ENCODE results near the gene SPTBN1.

Gene SPTBN1

GRCh38 chr2:54470266-54470938 is 14.3 kb downstream of the SPTBN1 start:
- TF ChIP-seq GATA3 (IDR thresholded peaks at IDR 0.05; ENCODE audit: low read depth, low read length) (no peak), GATA2 (IDR thresholded peaks at IDR 0.05; ENCODE audit: low read depth, low read length) (no peak)

GRCh38 chr2:54471221-54471711 is 15.1 kb downstream of the SPTBN1 start:
- TF ChIP-seq GATA3 (IDR thresholded peaks at IDR 0.05; ENCODE audit: low read depth, low read length), result no peak
- no peak for TF ChIP-seq GATA2 (IDR thresholded peaks at IDR 0.05; ENCODE audit: low read depth, low read length)

- TF ChIP-seq GATA2 (IDR thresholded peaks at IDR 0.05; ENCODE audit: low read depth, low read length) (no peak), GATA3 (IDR thresholded peaks at IDR 0.05; ENCODE audit: low read depth, low read length) (no peak)
Measured at GRCh38 chr2:54473851-54474250, 17.7 kb downstream of the SPTBN1 start.

DNA sequence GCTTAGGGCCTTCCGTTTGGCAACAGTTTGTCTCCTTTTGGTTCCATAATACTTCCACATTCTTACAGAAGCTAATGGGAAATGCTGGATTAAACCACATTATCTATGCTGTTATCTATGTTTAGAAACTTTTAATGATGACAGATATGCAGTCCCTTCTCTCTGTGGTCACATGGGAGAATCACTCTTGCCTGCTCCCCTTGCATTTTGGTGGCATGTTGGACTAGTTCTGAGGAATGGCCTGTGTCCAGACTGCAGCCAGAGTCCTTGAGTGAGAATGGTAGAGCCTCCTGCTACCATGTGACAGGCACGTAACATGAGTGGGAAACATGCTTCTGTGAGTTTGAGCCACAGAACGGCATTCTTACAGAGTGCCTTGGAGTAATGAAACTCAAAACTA is 19.2 kb downstream of the SPTBN1 start:
- TF ChIP-seq GATA3 (IDR thresholded peaks at IDR 0.05; ENCODE audit: low read depth, low read length) (no peak), GATA2 (IDR thresholded peaks at IDR 0.05; ENCODE audit: low read depth, low read length) (no peak)

DNA sequence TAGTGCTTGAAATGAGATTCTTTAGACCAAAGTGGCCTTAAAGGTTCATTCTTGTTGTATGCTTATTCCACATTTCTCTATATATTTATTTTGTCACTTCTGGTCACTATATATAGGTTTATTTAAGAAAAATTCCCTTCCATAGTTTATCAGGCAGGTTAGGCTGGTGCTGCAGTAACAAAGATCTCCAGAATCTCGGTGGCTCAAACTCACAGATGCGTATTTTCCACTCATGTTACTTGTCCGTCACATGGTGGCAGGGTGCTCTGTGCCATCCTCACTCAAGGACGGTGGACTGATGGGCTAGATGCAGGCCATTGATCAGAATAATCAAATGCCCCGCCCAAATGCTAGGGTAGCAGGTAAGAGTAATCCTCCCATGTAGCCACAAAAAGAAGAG is 19.8 kb downstream of the SPTBN1 start:
- no peak for TF ChIP-seq GATA3 (IDR thresholded peaks at IDR 0.05; ENCODE audit: low read depth, low read length)
- no peak for TF ChIP-seq GATA2 (IDR thresholded peaks at IDR 0.05; ENCODE audit: low read depth, low read length)

DNA sequence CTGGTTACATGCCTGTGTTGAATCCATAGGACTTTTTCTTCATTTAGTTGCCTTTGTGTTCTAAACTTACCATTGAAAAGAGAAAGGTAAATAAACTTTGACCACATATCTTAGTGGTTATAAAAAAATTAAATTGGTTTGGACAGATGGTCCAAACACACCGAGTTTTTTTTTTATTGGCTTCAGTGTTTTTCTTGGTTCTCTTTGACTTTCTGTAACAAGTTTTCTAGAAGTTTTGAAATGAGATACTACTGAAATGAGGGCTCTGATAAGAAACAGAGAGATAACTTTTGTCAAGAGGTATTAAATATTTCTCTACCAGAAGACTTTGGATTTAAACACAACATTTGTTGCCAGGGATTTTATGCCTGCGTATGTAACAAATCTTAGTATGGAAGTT is 20.7 kb downstream of the SPTBN1 start:
- TF ChIP-seq GATA2 (IDR thresholded peaks at IDR 0.05; ENCODE audit: low read depth, low read length) (no peak), GATA3 (IDR thresholded peaks at IDR 0.05; ENCODE audit: low read depth, low read length) (no peak)

DNA sequence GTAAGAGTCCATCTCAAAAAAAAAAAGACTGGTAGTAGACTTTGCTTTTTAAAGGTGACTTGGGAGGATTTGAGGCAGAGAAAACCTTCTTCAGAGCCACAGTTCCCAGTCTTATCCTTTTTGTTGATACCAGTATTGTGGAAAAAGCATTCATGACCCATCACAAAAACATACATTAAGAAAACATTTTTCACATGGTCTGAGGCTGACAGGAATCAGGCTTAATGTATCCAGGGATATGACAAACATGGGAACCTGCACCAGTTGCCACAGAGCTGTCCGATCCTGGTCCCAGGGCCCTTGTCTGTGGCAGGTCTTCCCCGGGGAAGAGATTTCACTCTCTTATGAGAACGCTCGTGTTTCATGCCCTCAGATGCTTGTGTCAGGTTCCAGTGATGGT is 21.8 kb downstream of the SPTBN1 start:
- no peak for TF ChIP-seq GATA2 (IDR thresholded peaks at IDR 0.05; ENCODE audit: low read depth, low read length)
- TF ChIP-seq GATA3 (IDR thresholded peaks at IDR 0.05; ENCODE audit: low read depth, low read length), result no peak

DNA sequence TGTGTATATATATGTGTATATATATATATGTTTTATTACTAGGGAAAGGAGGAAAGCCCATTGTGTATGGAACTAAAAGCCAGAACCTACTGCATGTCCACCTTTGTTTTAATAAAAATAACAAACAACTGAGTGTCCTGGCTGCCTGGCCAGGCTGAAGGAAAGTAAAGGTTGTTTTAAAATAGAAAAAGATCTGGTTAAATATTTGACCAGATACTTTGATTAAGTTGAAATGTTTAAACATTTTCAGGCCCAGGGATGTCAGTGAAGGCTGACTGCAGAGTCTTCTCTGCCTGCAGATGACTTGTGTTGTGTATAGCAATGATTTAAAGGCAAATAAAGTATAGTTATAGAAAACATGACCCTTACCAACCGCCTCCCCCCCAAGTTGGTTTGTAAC is 22.8 kb downstream of the SPTBN1 start:
- TF ChIP-seq GATA3 (IDR thresholded peaks at IDR 0.05; ENCODE audit: low read depth, low read length), result no peak
- no peak for TF ChIP-seq GATA2 (IDR thresholded peaks at IDR 0.05; ENCODE audit: low read depth, low read length)

DNA sequence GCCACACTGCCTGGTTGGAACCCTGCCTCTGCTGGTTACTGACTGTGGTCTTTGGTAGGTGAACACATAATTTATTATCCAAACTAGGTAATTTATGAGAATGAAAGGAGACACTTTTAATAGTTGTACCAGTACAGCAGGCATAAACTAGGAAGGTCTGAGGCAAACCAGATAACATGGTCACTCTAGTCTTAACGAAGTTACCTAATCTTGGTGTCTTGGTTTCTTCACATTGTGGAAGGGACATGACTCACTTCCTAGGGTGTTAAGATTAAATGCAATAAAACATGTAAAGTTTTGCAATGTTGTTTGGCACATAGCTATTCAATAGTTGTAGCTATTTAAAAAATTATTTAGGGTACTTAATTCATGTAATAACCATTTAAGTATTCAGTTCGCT is 23.3 kb downstream of the SPTBN1 start:
- TF ChIP-seq GATA3 (IDR thresholded peaks at IDR 0.05; ENCODE audit: low read depth, low read length) (no peak), GATA2 (IDR thresholded peaks at IDR 0.05; ENCODE audit: low read depth, low read length) (no peak)

GRCh38 chr2:54480025-54480424 is 23.9 kb downstream of the SPTBN1 start:
- TF ChIP-seq GATA3 (IDR thresholded peaks at IDR 0.05; ENCODE audit: low read depth, low read length) (no peak), GATA2 (IDR thresholded peaks at IDR 0.05; ENCODE audit: low read depth, low read length) (no peak)

DNA sequence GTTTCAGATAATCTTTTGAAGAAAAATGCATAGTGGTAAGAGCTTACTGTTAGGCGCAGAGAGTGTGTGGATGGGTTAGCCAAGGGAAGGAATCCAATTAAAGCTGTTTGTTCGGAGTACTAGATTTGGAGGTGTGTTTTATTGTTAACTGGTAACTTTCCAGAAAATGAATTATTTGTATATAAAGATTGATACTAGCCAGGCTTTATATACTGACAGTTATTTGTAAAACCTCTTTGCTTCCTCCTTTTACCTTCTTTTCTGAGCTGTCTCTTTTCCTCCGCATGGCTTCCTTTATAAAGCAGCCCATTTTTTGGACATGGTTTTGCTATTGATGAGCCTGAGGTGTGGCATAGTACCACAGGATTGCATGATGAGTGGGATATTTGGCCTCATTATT is 25.6 kb downstream of the SPTBN1 start:
- TF ChIP-seq GATA3 (IDR thresholded peaks at IDR 0.05; ENCODE audit: low read depth, low read length), result no peak
- no peak for TF ChIP-seq GATA2 (IDR thresholded peaks at IDR 0.05; ENCODE audit: low read depth, low read length)

GRCh38 chr2:54482715-54483114 is 26.6 kb downstream of the SPTBN1 start:
- TF ChIP-seq GATA3 (IDR thresholded peaks at IDR 0.05; ENCODE audit: low read depth, low read length), result no peak

DNA sequence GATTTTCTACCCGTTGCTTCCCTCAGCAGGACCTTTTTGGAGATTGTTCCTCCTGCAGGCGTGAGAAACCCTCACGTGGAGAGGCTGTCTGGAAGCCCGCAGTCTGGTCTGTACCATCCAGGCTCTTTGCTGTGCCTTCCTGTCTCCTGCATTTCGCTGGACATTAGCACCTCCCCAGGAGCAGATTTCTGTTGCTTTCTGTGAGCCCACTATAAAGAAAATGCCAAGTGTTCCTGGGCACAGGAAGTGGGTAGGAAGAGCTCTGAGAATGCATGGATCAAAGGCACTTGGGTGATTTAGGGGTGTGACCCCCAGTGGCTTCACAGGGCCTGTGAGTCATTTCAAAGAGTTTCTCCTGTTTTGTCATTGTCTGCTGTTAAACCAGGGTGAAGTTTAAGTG is 27.3 kb downstream of the SPTBN1 start:
- TF ChIP-seq GATA2 (IDR thresholded peaks at IDR 0.05; ENCODE audit: low read depth, low read length), result no peak
- TF ChIP-seq GATA3 (IDR thresholded peaks at IDR 0.05; ENCODE audit: low read depth, low read length), result no peak

GRCh38 chr2:54486766-54487165 is 30.6 kb downstream of the SPTBN1 start:
- no peak for TF ChIP-seq GATA3 (IDR thresholded peaks at IDR 0.05; ENCODE audit: low read depth, low read length)

DNA sequence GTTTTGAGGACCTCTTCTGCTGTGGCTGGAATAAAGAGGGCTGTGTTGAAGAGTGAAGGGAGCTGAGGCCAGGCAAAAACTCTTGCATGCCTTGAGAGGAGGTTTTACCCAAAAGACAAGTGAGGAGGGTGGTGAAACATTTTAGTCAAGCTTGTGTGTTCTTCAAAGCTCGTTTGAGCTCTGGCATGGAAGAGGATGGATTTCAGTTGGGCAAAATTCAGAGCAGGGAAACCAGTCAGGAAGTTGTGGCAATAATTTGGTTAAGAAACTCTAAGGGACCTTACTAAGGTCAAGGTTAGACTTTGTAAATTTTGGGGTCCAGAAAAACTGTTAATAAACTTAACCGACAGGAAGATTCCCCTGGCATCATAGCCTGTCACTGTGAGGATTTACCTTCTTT is 34.7 kb downstream of the SPTBN1 start:
- TF ChIP-seq GATA3 (IDR thresholded peaks at IDR 0.05; ENCODE audit: low read depth, low read length) (no peak), GATA2 (IDR thresholded peaks at IDR 0.05; ENCODE audit: low read depth, low read length) (no peak)

DNA sequence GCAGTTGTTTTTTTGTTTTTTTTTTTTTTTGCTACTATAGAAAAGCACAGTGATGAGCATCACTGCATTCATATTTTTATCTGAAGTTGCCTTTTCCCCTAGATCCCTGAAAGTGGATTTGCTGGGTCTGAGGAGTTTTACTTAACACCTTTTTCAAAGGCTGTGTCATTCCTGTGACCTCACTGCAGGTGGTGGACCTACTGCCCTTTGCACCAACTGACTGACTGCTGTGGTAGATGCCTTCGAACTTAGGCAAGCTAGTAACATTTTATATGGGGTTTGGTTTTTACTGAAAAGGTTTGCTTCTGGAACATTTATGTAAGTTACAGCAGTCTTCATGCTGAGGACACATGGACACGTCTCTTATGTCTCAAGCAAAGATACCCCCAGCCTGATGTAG is 36.2 kb downstream of the SPTBN1 start:
- TF ChIP-seq GATA3 (IDR thresholded peaks at IDR 0.05; ENCODE audit: low read depth, low read length), result no peak
- TF ChIP-seq GATA2 (IDR thresholded peaks at IDR 0.05; ENCODE audit: low read depth, low read length), result no peak

Data from SH-SY5Y (cell line).